Measurements from ENCODE around the gene TESPA1.
"Not testable (repeated sequence)": the region's sequence is repeated elsewhere in the genome, so short reads cannot be mapped to it uniquely, and the experiment has no call there.

The TESPA1 gene

DNA sequence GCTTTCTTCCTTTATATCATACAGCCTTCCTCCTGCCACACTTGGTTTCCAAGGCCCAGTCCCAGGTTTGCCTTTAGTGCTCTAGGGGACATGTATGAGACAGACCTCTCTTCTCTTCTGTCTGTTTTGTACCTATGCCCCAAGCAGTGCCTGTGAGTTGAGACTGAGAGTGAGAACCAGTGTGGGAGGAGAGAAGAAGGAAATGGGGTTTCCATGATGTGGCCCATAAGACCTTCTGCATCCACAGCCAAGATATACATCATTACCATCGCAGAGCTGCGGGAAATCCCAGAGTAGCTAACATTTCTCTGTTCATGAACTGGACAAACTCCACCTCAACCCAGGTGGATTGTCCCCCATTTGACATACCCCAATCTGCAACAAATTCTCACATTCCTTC is 2.8 kb downstream of the TESPA1 start:
- no peak for DNase-seq

DNA sequence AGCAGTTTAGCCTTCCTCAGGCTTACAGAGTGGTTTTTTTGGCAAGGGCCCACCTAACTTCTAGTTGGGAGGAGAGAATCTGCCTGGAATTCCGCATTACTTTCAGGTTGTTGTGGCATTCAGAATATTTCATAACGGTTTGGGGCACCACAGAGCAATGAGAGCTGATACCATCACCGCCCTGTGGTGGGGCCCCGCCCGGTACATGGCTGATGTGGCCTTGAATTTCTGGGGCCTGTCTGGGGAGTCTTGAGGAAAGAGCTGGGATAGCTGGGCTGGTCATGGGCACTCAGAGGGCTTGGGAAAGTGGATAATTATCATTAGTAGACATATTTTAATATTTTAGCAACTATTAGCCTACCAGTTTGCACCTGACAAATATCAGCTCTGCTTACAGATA is 4.2 kb downstream of the TESPA1 start:
- DNase-seq = no peak

DNA sequence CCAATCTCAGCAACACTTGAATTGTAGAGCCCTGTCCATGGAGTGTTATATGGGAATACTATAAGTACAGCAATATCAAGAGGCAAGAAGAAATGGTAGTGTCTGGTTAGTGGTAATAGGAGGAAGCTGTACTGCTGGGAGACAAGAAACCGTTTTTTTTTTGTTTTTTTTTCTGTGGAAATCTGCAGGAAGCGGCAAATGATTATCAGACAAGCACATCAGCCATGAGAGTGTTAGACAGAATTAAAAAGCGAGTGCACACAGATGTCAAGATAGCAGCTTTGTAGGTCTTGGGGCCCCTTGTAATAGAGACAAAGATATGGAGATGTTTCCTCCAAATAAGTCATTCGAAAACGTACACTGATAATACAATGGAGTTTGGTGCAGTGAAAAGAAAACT is 6.7 kb downstream of the TESPA1 start:
- no peak for DNase-seq

GRCh38 chr12:54977155-54977554 is 7.4 kb downstream of the TESPA1 start:
- no peak for DNase-seq

- no peak for DNase-seq
Observed at GRCh38 chr12:54975875-54976274, 8.7 kb downstream of the TESPA1 start.

- DNase-seq = no peak
Observed at GRCh38 chr12:54975272-54975671, 9.3 kb downstream of the TESPA1 start.

- no peak for DNase-seq
Observed at GRCh38 chr12:54974279-54974678, 10.3 kb downstream of the TESPA1 start.

- no peak for DNase-seq
Observed at GRCh38 chr12:54973556-54973955, 11.0 kb downstream of the TESPA1 start.

DNA sequence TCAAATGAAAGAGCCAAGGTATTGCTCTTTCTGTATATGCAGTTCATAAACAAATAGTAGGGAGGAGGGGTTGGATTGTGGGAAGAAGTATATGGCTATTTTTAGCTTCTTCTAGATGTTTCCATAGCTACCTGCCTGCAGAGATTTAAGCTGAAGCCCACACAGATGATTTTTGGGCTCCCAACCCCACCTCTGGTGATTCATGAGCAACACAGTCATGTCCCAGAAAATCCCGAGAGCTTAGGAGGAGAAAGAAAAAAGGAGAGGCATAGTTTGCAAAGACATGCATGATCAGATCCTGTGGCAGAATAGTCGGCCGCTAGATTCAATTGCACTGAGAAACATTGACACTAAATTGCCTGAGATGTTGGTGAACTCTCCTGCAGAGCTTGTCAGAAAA is 13.8 kb downstream of the TESPA1 start:
- no peak for DNase-seq

GRCh38 chr12:54968181-54968730 is 16.3 kb downstream of the TESPA1 start:
- no peak for DNase-seq

GRCh38 chr12:54967461-54967860 is 17.1 kb downstream of the TESPA1 start:
- no peak for DNase-seq

DNA sequence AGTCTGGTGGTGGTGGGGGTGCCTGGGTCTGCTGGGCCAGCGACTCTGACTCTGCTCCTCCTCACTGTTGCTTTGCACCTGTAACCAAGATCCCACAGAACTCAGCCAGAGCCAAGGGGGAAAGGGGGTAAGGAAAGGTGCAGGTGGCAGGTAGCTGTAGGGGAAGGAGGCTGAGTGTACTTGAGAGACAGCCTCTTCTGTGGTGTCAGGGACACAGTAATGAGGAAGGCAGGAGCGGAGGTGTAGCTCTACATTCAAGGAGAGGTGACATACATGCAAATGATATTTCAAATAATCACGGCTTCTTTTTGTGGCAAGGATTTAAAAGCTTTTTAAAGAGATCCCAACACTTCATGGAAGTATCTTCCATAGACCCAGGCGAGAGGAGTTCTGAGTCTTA is 23.4 kb downstream of the TESPA1 start:
- no peak for DNase-seq

GRCh38 chr12:54959291-54960018 is 25.1 kb downstream of the TESPA1 start:
- DNase-seq = no peak

DNA sequence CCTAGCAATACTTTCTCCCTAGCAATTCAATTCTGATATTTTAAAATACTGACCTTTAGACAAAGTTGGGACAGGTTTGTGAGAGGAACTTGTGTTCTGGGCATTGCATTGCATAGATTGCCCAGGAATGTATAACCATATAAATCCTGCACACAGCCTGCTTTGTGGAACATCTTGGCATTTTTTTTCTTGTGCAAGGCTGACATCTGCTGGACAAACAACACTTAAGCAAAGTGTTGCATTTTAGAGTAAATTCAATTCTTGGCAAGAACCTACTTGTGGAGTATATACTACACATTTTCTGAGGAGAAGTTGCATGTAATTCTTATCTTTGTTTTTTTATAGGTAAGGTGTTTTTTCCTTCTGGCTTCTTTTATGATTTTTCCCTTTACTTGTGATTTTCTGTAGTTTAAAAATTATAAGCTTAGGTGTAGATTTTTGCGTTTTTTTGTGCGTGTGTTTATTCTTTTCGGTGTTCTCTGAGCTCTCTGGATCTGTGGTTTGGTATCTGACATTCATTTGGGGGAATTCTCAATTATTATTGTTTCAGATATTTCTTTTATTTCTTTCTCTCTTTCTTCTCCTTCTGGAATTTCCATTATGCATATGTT is 26.4 kb downstream of the TESPA1 start:
- peak; percentile 58 for DNase-seq

- DNase-seq = no peak
Observed at GRCh38 chr12:54956818-54957641, 27.5 kb downstream of the TESPA1 start.

DNA sequence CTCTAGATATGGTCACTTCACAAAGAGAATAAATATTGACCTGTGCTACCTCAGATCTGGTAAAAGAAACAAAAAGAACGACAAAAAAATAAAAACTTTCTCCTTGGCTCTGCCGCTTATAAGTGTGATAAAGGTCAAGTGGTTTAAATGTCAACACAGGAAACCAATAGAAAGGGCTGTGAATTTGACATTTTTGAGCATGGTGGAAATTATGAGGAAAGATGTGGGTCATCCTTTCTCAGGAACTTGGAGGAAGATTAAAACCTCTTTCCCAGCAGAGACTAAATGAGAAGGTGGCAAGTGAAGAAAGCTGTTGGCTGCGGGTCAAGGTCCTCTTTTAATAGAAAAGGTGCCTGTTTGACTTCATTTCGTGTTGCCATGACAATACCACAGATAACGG is 28.2 kb downstream of the TESPA1 start:
- DNase-seq = no peak

DNA sequence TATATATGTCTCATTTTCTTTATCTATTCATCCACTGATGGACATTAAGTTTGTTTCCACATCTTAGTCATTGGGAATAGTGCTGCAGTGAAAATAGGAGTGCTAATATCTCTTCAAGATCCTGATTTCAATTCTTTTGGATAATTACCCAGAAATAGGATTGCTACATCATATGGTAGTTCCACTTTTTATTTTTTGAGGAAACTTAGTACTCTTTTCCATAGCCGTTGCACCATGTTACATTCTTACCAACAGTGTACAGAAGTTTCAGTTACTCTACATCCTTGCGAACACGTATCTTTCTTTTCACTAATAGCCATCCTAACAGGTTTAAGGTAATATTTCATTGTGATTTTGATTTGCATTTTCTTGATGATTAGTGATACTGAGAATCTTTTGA is 29.8 kb downstream of the TESPA1 start:
- DNase-seq = no peak

DNA sequence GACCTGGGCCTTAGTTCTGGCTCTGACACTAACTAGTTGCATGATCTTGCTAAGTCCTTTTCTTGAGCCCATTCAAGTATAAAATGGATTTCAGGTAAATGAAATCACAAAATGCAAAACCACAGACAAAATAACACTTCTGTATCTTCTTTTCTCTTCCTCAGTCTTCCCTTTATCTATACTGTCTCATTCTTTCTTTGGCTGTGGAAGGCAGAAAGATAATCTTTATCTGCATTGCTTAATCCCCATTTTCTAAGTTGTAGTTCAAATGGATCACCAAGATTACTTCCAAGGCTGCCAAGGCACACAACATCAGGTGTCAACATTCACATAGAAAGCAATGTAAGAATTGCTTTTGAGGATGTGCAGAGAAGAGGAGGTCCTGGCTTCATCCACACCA is 30.3 kb downstream of the TESPA1 start:
- DNase-seq = no peak

DNA sequence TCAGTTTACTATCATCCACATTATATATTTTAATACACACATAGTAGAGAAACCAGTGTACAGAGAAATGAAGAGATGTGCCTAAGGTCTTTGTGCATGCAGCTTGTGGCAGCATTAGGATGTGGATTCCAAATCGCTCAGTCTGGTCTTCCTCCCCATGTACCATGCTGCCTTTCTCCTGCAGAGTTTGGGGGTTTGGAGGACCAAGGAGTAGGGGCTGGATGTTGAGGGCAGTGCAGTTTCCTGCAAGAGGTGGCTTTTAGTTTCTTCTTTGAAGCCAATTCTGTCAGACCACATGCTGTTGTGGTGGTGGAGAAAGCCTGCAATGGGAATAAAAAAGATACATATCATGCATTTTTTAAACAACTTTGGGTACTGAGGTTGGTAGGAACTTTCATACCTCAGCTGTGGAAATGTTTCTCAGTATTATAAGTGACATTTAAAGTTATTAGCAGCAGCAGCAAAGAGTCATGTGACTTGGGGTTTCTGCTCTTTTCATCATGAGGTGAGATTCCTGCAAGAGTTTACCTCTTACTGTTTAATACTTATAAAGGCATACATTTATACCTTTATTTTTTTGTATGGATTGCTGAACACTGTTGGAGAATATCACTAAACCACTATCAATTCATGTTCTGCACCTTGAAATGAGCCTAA is 34.4 kb downstream of the TESPA1 start:
- DNase-seq = no peak

GRCh38 chr12:54949073-54949711 is 35.4 kb downstream of the TESPA1 start:
- no peak for DNase-seq

GRCh38 chr12:54948171-54948570 is 36.4 kb downstream of the TESPA1 start:
- no peak for DNase-seq

- no peak for DNase-seq
Observed at GRCh38 chr12:54945082-54945481, 39.5 kb downstream of the TESPA1 start.

DNA sequence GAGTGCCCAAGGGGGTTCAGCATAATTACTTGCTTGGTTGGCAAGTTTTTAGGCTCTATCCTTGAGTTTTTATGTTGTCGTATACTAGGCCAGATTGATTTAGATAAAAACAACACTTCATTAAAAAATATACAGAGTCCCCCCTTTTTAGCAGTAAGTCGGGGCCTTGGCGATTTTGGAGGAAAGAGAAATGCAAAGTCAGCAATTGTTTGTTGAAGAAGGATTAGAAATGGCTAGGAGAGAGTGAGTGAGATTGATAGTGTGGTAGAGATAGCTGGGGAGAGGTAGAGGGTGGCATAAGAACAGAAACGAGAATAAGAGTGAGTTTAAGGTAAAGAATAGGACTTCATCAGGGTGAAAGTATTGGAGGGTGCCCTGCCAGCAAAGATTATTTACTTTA is 41.3 kb downstream of the TESPA1 start:
- DNase-seq = not testable (repeated sequence)
